T-helper 2 cell treated with Interferon-gamma antibody and Interleukin-4, amounts not matched to agents 100 ng/mL and 5 ng/mL, for 36 hours (primary cell): Measurements from ENCODE around the gene KAT8. TPM values are rescaled to one million over a fixed set of nuclear protein-coding genes. Genes with fewer than 3 reads are reported as not detected.
"Not testable (repeated sequence)": the region's sequence is repeated elsewhere in the genome, so short reads cannot be mapped to it uniquely, and the experiment has no call there.

ENCODE experiments used
- intact Hi-C: fragments of 100-400 bp; cut with micrococcal nuclease; formaldehyde crosslinking; loops from one replicate; pipeline ENCODE4 v1.15.1; 2023
- total RNA-seq: library from RNA; stranded (reverse); gene quantifications from 2 replicates; pipeline ENCODE4 v1.2.3, GENCODE V29; 2022

KAT8 gene
- total RNA-seq, 1 donor from 2014 or later: 57.3 TPM

- intact Hi-C loops: no loop called here
Measured at GRCh38 chr16:31129568-31130335, 12.3 kb downstream of the KAT8 start.

- intact Hi-C loops: no loop called here
Measured at GRCh38 chr16:31130336-31130891, 12.9 kb downstream of the KAT8 start.

- intact Hi-C loops: no loop called here
Measured at GRCh38 chr16:31130899-31131298, 13.4 kb downstream of the KAT8 start.

- intact Hi-C loops: no loop called here
Measured at GRCh38 chr16:31131416-31131815, 14.0 kb downstream of the KAT8 start.

- intact Hi-C loops: no loop called here
Measured at GRCh38 chr16:31131841-31132271, 14.4 kb downstream of the KAT8 start.

- intact Hi-C loops: no loop called here
Measured at GRCh38 chr16:31132303-31132979, 15.0 kb downstream of the KAT8 start.

GRCh38 chr16:31133046-31133501, 15.6 kb downstream of the KAT8 start:
- intact Hi-C loops: no loop called here

- intact Hi-C loops: no loop called here
Measured at GRCh38 chr16:31134091-31134571, 16.7 kb downstream of the KAT8 start.

GRCh38 chr16:31134625-31135534, 17.4 kb downstream of the KAT8 start:
- intact Hi-C loops: no loop called here

- intact Hi-C loops: no loop called here
Measured at GRCh38 chr16:31135535-31136286, 18.2 kb downstream of the KAT8 start, which contains the start of gene PRSS8. TSS of gene PRSS8 (minus strand) at chr16:31135727. CDS start at chr16:31135498, 229 bp downstream.

GRCh38 chr16:31136287-31136662, 18.8 kb downstream of the KAT8 start:
- intact Hi-C loops: no loop called here

- intact Hi-C loops: not testable (repeated sequence)
Measured at GRCh38 chr16:31136822-31137499, 19.5 kb downstream of the KAT8 start.

GRCh38 chr16:31138621-31139578, 21.4 kb downstream of the KAT8 start:
- intact Hi-C loops: no loop called here

- intact Hi-C loops: loop anchor here (5.0 kb wide), 1 partner anchor 241 kb away; no protein-coding TSS in a partner anchor
Measured at GRCh38 chr16:31141071-31141469, 23.6 kb downstream of the KAT8 start.

GRCh38 chr16:31141489-31142108, 24.1 kb downstream of the KAT8 start:
- intact Hi-C loops: loop anchor here (1.0 to 5.0 kb wide), 9 partner anchors 24 to 241 kb away; partner anchors contain the start of genes BCKDK, FUS, KAT8 and STX4

GRCh38 chr16:31142109-31143010, 24.9 kb downstream of the KAT8 start:
- intact Hi-C loops: loop anchor here (1.0 to 5.0 kb wide), 9 partner anchors 25 to 240 kb away; partner anchors contain the start of genes BCKDK, FUS, KAT8 and STX4
